ENCODE results near the gene ZNF574.
"Not testable (repeated sequence)": the region's sequence is repeated elsewhere in the genome, so short reads cannot be mapped to it uniquely, and the experiment has no call there.

Gene ZNF574, protein sequence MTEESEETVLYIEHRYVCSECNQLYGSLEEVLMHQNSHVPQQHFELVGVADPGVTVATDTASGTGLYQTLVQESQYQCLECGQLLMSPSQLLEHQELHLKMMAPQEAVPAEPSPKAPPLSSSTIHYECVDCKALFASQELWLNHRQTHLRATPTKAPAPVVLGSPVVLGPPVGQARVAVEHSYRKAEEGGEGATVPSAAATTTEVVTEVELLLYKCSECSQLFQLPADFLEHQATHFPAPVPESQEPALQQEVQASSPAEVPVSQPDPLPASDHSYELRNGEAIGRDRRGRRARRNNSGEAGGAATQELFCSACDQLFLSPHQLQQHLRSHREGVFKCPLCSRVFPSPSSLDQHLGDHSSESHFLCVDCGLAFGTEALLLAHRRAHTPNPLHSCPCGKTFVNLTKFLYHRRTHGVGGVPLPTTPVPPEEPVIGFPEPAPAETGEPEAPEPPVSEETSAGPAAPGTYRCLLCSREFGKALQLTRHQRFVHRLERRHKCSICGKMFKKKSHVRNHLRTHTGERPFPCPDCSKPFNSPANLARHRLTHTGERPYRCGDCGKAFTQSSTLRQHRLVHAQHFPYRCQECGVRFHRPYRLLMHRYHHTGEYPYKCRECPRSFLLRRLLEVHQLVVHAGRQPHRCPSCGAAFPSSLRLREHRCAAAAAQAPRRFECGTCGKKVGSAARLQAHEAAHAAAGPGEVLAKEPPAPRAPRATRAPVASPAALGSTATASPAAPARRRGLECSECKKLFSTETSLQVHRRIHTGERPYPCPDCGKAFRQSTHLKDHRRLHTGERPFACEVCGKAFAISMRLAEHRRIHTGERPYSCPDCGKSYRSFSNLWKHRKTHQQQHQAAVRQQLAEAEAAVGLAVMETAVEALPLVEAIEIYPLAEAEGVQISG

DNA sequence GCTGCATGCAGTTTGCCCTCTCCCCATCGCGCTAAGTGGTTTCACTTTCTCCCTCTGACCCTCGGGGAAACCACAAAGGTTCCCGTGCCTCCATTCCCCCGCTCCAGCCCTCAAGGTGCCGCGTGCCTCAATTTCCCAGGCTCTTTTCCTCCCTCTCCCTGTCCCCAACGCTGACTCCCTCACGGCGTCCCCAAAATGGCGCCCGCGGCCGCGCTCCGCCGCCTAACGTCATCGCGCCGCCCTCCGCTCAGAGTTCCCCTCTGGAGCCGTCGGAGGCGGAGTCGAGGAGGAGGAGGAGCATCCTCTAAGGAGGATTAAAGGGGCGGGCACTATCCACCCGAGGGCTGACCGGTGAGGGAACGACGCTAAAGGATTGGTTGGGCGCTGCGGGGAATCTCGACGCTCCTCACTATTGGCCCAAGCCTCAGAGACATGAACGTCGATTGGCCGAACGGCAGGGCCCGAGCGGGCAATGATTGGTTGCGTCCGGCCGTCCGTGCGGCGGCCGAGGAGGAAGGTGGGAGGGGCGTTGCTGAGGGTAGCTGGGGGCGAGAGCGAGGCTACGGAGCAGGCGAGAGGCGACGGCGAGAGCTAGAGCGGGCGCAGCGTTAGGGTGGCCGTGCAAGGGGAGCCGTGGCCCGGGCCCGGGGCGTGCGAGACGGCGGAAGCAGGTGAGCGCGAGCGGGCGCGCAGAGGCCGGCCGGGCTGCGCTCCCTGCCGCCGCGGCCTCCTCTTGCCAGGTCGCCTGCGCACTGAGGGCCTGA, at the start of gene ZNF574:
Gene ZNF574 (plus strand): TSS at position 551 of the 764 bp plus-strand sequence. CDS start 2,441 bp downstream, outside the sequence.
- DNase-seq (ENCODE audit: insufficient read length, low spot score) (peak; percentile 99), FAIRE-seq (peak; percentile 100)

DNA sequence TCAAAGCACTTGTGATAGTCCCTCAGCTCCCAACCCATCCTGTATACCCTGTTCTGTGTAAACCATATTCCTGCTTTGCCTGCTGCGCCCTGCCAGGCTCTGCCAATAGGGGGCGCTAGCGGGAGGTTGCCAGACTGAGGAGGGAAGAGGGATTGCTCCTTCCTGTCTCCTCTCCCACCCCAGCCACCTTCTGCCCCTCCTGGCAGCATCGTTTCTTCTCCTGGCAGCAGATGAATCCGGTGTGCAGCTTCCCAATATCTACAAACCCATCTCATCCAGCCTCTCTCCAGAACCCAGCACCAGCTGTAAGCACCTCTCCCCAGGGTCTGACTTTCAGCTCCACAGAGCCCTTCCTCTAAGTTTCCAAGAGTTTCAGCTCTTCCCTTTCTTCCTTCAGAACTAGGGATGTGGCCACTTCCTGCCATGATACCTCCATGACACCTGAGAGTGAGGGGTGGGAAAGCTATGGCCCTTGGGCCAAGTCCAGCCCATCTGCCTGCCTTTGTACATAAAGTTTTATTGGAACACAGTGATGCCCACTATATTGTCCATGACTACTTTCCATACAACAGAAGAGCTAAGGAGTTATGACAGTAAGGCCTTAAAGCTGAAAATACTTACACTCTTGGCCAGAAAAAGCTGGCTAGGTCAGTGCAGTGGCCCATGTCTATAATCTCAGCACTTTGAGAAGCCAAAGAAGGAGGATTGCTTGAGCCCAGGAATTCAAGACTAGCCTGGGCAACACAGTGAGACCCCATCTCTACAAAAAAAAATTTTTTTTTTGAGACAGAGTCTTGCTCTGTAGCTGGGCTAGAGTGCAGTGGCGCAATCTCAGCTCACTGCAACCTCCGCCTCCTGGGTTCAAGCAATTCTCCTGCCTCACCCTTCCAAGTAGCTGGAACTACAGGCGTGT, 47.4 kb upstream of the ZNF574 start:
- DNase-seq (ENCODE audit: insufficient read length, low spot score) (no peak), FAIRE-seq (no peak)

DNA sequence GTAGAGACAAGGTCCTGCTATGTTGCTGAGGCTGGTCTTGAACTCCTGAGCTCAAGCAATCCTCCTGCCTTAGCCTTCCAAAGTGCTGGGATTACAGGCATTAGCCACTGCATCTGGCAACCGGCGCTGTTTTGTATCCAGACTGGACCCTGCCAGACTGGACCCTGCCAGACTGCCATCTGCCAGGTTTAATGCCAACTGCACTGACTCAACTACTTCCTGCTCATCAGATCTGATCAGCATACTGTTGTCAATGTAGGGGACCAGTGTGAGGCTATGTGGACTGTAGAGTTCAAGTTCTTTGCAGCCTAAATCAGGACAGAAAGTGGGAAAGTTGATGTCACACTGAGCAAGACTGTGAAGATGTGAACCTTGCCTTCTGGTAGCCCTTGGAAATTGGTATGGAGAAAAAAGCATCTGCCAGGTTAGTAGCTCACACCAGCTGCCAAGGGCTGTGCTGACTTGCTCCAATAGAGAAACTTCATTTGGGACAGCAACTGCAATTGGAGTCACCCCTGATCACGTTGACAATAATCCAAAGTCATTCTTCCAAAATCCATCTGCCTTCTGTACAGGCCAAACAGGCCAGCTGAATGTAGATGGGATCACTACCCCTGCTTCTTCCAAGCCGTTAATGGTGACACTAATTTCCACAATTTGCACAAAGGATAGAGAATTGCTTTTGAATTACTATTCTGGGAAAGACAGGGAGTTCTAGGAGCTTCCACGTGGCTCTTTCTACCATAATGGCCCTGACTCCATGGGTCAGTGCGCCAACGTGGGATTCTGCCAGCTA, 45.1 kb upstream of the ZNF574 start:
- DNase-seq (ENCODE audit: insufficient read length, low spot score) (no peak), FAIRE-seq (peak; percentile 36)

DNA sequence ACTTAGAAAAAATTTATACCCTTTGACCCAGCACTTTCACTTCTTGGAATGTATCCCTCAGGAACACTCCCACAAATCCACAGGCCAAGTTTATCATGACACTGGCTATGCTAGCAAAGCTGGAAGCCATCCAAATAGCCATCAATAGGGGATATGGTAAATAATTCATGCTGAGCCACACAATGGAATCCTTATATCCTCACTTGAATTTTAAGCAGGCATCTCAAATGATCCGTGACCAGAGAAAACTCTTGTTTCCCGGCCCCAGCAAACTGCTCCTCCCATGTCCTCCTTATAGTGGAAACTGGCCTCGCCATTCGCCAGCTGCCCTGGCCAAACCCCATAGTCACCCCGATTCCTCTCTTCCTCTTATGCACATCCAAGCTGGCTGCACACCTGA, 43.5 kb upstream of the ZNF574 start:
- no peak for FAIRE-seq
- DNase-seq (ENCODE audit: insufficient read length, low spot score) = no peak

DNA sequence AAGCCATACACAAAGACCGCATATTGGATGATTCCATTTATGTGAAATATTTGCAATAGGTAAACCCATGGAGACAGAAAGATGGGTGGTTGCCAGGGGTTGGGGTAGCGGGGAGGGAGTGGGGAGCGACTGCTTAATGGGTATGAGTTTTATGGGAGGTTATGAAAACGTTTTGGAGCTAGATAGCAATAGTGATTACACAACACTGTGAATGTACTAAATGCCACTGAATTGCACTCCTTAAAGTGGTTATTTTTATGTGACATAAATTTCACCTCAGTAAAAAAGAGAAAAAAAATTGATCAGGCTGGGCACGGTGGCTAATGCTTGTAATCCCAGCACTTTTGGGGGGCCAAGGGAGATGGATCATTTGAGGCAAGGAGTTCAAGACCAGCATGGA, 42.6 kb upstream of the ZNF574 start:
- FAIRE-seq (no peak), DNase-seq (ENCODE audit: insufficient read length, low spot score) (no peak)

DNA sequence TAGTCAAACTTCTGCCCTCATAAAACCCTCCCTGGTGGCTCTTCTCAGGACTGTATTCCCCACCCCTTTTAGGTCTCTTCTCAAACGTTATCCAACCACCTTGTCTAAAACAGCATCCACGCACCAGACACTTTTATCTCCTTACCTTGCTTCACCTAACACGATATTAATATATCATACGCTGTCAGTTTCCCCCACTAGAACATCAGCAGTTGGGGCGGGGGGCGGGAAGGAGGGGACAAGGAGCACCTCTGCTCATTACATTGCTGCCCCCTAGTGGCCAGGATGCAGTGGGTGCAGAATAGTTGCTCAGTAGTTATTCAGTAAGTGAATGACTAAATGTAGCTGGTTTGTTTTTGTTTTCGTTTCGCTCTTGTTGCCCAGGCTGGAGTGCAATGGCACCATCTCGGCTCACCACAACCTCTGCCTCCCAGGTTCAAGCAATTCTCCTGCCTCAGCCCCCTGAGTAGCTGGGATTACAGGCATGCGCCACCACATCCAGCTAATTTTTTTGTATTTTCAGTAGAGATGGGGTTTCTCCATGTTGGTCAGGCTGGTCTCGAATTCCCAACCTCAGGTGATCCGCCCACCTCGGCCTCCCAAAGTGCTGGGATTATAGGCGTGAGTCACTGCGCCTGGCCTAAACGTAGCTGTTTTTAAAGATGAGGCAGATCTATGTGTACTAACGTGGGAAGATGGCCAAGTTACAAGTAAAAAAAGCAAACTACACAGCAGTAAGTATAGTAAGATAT, 41.1 kb upstream of the ZNF574 start:
- DNase-seq (ENCODE audit: insufficient read length, low spot score) = peak; percentile 81
- FAIRE-seq = peak; percentile 55

DNA sequence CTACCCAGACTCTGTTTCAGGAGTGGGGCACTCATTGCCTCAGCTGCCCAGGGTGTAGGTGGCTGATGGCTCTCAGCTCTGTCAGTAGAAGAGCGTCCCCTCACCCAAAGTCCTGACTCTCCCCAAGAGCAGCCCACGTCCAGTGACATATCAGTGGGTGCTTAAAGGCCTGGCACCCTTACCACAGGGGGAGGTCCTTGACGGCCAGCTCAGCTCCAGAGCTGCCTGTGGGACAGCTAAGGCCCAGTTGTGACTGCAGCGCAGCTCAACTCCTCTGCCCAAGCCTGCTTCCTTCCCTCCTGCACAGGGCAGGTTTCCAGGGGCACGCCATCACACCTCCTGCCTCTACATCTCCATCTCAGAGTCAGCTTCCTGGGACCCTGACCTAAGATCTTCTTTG, 38.3 kb upstream of the ZNF574 start:
- no peak for DNase-seq (ENCODE audit: insufficient read length, low spot score)
- FAIRE-seq = no peak

DNA sequence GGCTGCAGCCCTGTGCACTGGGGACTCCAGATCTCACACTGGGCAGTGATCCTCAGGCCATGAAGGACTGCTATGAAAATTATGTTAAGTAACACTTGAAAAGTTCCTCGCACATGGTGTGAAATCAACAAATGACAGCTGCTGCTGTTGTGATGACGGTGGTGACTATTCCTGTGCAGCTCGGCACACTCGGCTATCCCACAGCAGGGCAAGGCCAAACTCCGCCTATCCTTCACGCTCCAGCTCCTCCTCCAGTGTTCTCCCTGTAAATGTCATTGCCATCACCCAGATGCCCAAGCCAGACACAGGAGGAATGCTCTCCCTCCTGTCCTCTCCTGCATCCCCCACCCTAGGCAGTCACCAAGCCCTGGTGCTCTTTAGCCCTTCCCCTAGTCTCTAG, 37.3 kb upstream of the ZNF574 start:
- DNase-seq (ENCODE audit: insufficient read length, low spot score) (no peak), FAIRE-seq (peak; percentile 9)

DNA sequence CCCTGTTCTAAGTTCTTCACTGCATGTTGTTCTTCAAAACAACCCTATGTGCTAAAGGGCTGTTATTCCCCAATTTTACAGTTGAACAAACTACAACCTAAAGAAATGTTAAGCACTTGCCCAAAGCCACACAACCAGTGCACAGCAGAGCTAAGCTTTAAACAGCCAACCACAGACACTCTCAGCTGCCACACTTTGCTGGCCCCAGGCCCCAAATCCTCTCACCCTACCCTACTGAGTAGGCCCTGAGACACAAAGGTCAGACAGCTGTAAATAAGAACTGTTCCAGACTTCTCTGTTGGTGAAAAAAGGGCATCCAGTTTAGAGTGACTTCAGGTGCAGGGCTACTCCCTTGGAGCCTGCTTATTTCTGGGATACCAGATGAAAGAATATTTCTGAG, 35.9 kb upstream of the ZNF574 start:
- FAIRE-seq = no peak
- no peak for DNase-seq (ENCODE audit: insufficient read length, low spot score)

DNA sequence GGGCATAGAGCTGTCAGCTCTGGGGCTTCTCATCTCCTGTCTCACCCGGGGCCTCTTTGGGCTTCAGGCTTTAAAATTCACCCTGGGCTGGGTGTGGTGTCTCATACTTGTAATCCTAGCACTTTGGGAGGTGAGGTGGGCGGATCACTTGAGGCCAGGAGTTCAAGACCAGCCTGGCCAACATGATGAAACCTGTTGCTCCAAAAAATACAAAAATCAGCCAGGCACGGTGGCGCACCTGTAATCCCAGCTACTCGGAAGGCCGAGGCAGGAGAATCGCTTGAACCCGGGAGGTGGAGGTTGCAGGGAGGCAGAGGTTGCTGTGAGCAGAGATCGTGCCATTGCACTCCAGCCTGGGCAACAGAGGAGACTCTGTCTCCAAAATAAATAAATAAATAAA, 35.5 kb upstream of the ZNF574 start:
- not testable (repeated sequence) for DNase-seq (ENCODE audit: insufficient read length, low spot score)

DNA sequence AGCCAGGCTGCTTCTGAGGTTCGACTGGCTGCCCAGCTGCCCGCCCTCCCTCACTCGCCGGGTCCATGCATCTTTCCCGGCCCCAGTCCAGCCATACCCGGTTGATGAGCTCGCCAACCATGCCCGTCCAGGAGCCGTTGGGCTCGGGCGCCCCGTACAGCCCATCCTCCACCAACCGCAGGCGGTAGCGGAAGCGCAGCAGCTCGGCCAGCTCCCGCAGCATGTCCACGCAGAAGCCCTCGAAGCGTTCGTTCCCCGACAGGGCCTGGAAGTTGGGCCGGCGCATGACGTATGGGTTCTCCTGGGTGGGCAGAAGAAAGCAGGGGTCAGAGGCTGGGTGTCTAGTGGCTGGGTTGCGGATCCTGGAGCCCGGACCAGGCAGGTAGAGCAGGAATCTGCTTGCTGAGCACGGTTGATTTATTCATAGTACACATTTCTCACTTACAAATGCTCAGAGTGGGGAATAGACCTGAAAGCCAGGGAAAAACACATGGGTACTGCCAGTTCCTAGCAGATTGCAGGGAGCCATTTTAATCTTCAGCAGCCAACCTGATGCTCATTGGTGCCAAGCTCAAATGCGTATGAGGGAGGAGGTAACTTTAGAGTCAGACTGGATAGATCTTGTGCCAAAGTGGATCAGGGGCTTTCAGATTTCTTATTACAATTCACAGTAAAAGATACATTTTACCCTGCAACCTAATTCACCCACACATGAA, 33.4 kb upstream of the ZNF574 start:
- DNase-seq (ENCODE audit: insufficient read length, low spot score) = no peak
- FAIRE-seq = no peak

More for the DNA sequence above, 35.5 kb upstream of the ZNF574 start:
- FAIRE-seq = not testable (repeated sequence)

DNA sequence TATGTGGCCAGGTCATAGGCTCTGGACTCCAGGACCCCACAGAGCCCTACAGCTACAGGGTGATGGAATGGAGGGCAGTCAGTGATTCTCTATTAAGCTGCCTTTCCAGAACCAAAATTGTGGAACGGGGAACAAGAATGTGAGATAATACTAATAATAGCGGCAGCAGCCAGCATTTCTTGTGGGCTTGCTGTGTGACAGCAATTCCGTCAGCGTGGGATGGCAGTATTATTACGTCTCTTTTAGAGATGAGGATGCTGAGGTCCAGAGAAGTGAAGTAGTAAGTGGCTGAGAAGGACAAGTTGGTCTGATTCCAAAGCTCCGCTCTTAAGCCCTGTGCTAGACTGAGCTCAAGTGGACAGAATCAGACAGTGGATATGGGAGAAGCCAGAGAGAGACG, 30.4 kb upstream of the ZNF574 start:
- FAIRE-seq = no peak
- DNase-seq (ENCODE audit: insufficient read length, low spot score) = no peak

DNA sequence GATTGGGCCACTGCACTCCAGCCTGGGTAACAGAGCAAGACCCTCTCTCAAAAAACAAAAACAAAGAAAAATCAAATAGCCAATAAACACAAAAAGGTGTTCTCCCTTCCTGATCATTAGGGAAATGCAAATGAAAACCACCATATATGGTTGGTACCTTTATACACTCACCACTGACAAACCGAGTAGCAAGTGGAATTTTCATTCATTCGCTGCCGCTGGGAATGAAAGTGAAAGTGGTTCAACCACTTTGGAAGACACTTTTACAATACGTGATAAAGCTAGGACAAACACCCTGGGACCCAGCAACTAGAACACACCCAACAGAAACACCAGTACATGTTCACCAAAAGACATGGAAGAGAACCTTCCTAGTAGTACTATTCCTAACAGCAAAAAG, 27.0 kb upstream of the ZNF574 start:
- DNase-seq (ENCODE audit: insufficient read length, low spot score) = no peak
- no peak for FAIRE-seq

DNA sequence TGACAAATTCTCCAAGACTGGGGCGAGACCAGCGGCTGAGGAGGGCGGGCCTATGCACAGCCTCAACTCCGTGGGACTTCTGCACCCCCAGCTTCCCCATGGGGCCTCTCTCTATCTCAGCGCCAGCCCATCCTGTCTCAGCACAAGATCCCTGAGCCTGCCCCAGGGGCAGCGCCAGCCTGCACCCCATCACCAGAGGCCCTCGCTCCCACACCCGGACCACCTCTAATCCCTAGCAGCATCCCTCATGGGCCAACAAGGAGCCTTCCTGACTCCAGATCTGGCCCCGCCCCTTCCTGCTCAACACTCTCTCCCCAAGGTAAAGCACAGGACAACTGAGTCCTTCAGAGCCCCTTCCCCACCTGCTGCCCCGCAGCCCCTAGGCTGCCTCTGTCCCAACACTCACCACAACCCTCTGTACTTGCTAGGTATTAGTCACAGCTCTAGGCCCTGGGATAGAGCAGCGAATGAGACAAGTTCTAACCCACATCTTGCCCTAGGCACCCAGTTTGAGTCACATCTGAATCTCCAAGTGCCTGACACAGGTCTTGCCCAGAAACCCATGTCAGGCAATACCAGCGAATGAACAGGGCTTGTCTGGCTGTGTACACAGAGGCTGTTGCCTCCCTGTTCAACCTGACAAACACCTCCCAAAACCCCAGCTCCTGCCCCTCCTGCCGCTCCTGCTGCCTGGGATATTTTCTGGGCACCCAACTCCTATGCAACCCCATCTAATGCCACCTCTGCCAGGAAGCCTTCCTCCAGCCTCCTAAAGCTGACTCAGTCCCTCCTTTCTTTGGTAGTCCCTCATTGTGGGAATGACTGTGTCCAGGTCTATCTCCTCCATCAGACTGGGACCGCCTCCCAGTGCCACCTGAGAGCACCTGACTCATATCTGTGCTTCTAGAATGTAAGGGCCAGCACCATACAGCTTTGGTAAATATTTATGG, 24.5 kb upstream of the ZNF574 start:
- FAIRE-seq (no peak), DNase-seq (ENCODE audit: insufficient read length, low spot score) (no peak)

DNA sequence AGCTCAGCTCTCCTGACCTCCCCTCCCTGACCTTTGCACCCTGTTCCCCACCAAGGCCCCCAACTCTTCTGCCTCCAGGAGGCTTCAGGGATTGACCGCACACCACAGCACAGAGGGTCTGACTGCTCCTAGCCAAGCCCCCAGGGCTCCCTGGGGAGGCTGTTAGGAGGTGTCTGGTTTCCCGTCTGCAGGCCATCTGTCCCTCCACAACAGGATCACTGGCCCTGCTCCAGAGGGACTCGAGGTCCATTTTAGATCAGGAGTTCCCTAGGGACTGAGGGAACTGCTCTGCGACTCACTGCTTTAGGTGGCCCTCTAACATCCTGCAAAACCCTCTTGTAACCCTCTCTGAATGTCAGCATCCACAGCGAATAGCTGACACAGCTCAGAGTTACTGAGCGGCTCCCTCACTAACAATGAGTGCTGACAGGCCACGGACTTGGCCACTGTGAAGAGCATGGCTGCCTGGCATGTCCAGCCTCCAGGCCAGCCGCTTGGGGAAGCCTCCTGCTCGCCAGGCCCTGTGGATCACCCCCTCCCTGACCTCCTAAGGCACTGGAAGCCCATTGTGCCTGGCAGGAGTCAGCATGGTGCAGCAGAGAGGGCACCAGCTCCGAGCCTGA, 23.6 kb upstream of the ZNF574 start:
- no peak for FAIRE-seq
- no peak for DNase-seq (ENCODE audit: insufficient read length, low spot score)

Data from HTR-8/SVneo (cell line).